H9 (cell line): ENCODE measurements around the gene SDR9C7. TPM values are rescaled to one million over a fixed set of nuclear protein-coding genes. Genes with fewer than 3 reads are reported as not detected.

Experiments used
- DNase-seq: peaks from one replicate; pipeline ENCODE4 v3.0.0-alpha.2; 2017
- H2AFZ ChIP-seq: one replicate; pipeline ENCODE4 v1.6.1; 2013; ENCODE audit warnings: mild to moderate bottlenecking, low read length, control low read depth, moderate library complexity
- H2AK5ac ChIP-seq: 2 replicates; pipeline ENCODE4 v1.6.1; 2013; ENCODE audit warnings: low read length, control low read depth, mixed read lengths; ENCODE audit not compliant: insufficient read length
- H2BK120ac ChIP-seq: one replicate; pipeline ENCODE4 v1.6.1; 2013; ENCODE audit warnings: low read depth, mild to moderate bottlenecking, low read length, control low read depth, inconsistent platforms; ENCODE audit not compliant: poor library complexity, severe bottlenecking
- H2BK12ac ChIP-seq: 2 replicates; pipeline ENCODE4 v1.6.1; 2013; ENCODE audit warnings: low read length, control low read depth, mixed read lengths, low read depth; ENCODE audit not compliant: insufficient read length
- H2BK15ac ChIP-seq: 2 replicates; pipeline ENCODE4 v1.6.1; 2013; ENCODE audit warnings: low read depth, low read length, control low read depth
- H2BK20ac ChIP-seq: one replicate; pipeline ENCODE4 v1.6.1; 2013; ENCODE audit warnings: low read depth, mild to moderate bottlenecking, low read length, control low read depth, inconsistent platforms; ENCODE audit not compliant: poor library complexity, severe bottlenecking
- H2BK5ac ChIP-seq: 2 replicates; pipeline ENCODE4 v1.6.1; 2013; ENCODE audit warnings: low read length, control low read depth, mixed read lengths; ENCODE audit not compliant: insufficient read length
- H3K14ac ChIP-seq: 2 replicates; pipeline ENCODE4 v1.6.1; 2013; ENCODE audit warnings: low read length, control low read depth; ENCODE audit not compliant: insufficient read depth
- H3K18ac ChIP-seq: 2 replicates; pipeline ENCODE4 v1.6.1; 2013; ENCODE audit warnings: low read depth, mild to moderate bottlenecking, mixed read lengths, low read length, control low read depth; ENCODE audit not compliant: insufficient read length
- H3K23ac ChIP-seq: 2 replicates; pipeline ENCODE4 v1.6.1; 2013; ENCODE audit warnings: low read length, control low read depth, mixed read lengths, low read depth; ENCODE audit not compliant: insufficient read length
- H3K23me2 ChIP-seq: 2 replicates; pipeline ENCODE4 v1.6.1; 2013; ENCODE audit warnings: low read depth, mild to moderate bottlenecking, mixed read lengths, low read length, control low read depth; ENCODE audit not compliant: insufficient read length, poor library complexity, severe bottlenecking
- H3K27ac ChIP-seq: 2 replicates; pipeline ENCODE4 v1.5.1; 2013; ENCODE audit warnings: low read length, control low read depth, mixed read lengths, low read depth; ENCODE audit not compliant: insufficient read length
- H3K27me3 ChIP-seq: 2 replicates; pipeline ENCODE4 v1.6.1; 2013; ENCODE audit warnings: low read length, control low read depth, inconsistent platforms; ENCODE audit not compliant: insufficient read depth
- H3K4ac ChIP-seq: 2 replicates; pipeline ENCODE4 v1.6.1; 2013; ENCODE audit warnings: low read depth, mild to moderate bottlenecking, control low read depth, inconsistent platforms, low read length, moderate library complexity
- H3K4me1 ChIP-seq: 2 replicates; pipeline ENCODE4 v1.6.1; 2013; ENCODE audit warnings: low read length, control low read depth, inconsistent platforms; ENCODE audit not compliant: insufficient read depth
- H3K4me2 ChIP-seq: 2 replicates; pipeline ENCODE4 v1.6.1; 2013; ENCODE audit warnings: low read length, control low read depth, mixed read lengths; ENCODE audit not compliant: insufficient read length, insufficient read depth
- H3K56ac ChIP-seq: 2 replicates; pipeline ENCODE4 v1.6.1; 2013; ENCODE audit warnings: low read depth, mild to moderate bottlenecking, mixed read lengths, low read length, control low read depth; ENCODE audit not compliant: insufficient read length
- H3K79me1 ChIP-seq: 2 replicates; pipeline ENCODE4 v1.6.1; 2013; ENCODE audit warnings: low read depth, mild to moderate bottlenecking, moderate library complexity, low read length, control low read depth, inconsistent platforms; ENCODE audit not compliant: insufficient read depth, poor library complexity, severe bottlenecking
- H3K79me2 ChIP-seq: 2 replicates; pipeline ENCODE4 v1.6.1; 2013; ENCODE audit warnings: low read length, control low read depth, inconsistent platforms; ENCODE audit not compliant: insufficient read depth
- H3K9ac ChIP-seq: 2 replicates; pipeline ENCODE4 v1.6.1; 2013; ENCODE audit warnings: low read length, control low read depth, mixed read lengths; ENCODE audit not compliant: insufficient read length; ENCODE audit errors: extremely low read depth
- H3K9me3 ChIP-seq: one replicate; pipeline ENCODE4 v1.6.1; 2013; ENCODE audit warnings: low read depth, low read length, inconsistent platforms; ENCODE audit not compliant: control insufficient read depth
- H3T11ph ChIP-seq: one replicate; pipeline ENCODE4 v1.6.1; 2013; ENCODE audit warnings: mild to moderate bottlenecking, low read length, control low read depth, inconsistent platforms
- H4K20me1 ChIP-seq: one replicate; pipeline ENCODE4 v1.6.1; 2013; ENCODE audit not compliant: control insufficient read depth, insufficient read length, insufficient read depth
- H4K5ac ChIP-seq: 2 replicates; pipeline ENCODE4 v1.6.1; 2013; ENCODE audit warnings: low read depth, mild to moderate bottlenecking, mixed read lengths, low read length, control low read depth; ENCODE audit not compliant: insufficient read length
- H4K8ac ChIP-seq: replicated peaks from 2 replicates; pipeline ENCODE4 v1.6.1; 2013; ENCODE audit warnings: low read length, control low read depth, mixed read lengths, low read depth; ENCODE audit not compliant: insufficient read length
- H4K91ac ChIP-seq: 2 replicates; pipeline ENCODE4 v1.6.1; 2013; ENCODE audit warnings: low read depth, mild to moderate bottlenecking, moderate library complexity, mixed read lengths, low read length, control low read depth; ENCODE audit not compliant: insufficient read length
- H3K27ac Mint-ChIP-seq, 3 experiments: 2 replicates in 2 of 3; 3 replicates in 1 of 3; pipeline ENCODE4 v1.8.0; 2020 to 2021; ENCODE audit warnings: mixed read lengths in 3 of 3, mild to moderate bottlenecking in 1 of 3, moderate library complexity in 1 of 3
- H3K27me3 Mint-ChIP-seq: 2 replicates; pipeline ENCODE4 v1.8.0; 2021; ENCODE audit warnings: low read depth, mild to moderate bottlenecking, moderate library complexity, mixed read lengths
- H3K36me3 Mint-ChIP-seq, 3 experiments: 2 replicates in 2 of 3; 3 replicates in 1 of 3; pipeline ENCODE4 v1.8.0; 2020 to 2021; ENCODE audit warnings: low read depth in 3 of 3, mixed read lengths in 3 of 3; ENCODE audit not compliant: insufficient read depth in 1 of 3
- H3K4me1 Mint-ChIP-seq, 2 experiments: 2 replicates each; pipeline ENCODE4 v1.8.0; 2020; ENCODE audit warnings: mixed read lengths in 2 of 2
- H3K4me3 Mint-ChIP-seq, 2 experiments: 2 replicates in 1 of 2; 3 replicates in 1 of 2; pipeline ENCODE4 v1.8.0; 2020 to 2021; ENCODE audit warnings: mild to moderate bottlenecking in 2 of 2, mixed read lengths in 2 of 2, moderate library complexity in 1 of 2
- H3K9me3 Mint-ChIP-seq, 2 experiments: 2 replicates in 1 of 2; 3 replicates in 1 of 2; pipeline ENCODE4 v1.8.0; 2020; ENCODE audit warnings: mild to moderate bottlenecking in 2 of 2, mixed read lengths in 2 of 2, moderate library complexity in 1 of 2
- CTCF ChIP-seq: fragments of 200-600 bp; sonication (generic); conservative IDR thresholded peaks from 3 replicates; pipeline ENCODE4 v1.8.0; 2021; ENCODE audit warnings: antibody characterized with exemption, mild to moderate bottlenecking
- total RNA-seq: library from RNA; stranded (reverse); gene quantifications from 2 replicates; pipeline ENCODE4 v1.2.1, GENCODE V29; 2021

The SDR9C7 gene
- total RNA-seq, 1 experiment from 2014 or later = not detected

DNA sequence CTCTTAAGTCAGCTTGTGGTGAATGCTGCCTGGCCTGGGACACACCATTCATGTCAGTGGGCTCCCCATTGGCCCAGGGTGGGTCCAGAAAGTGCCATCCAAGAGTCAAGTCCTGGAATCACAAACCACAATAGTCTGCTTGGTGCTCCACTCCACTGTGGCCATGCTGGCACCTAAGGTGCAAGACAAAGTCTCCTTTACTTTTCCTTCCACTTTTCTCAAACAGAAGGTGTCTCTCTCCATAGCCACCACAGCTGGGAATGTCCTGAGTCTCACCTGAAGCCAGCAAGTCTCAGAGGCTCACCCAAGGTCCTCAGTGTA, 14.2 kb upstream of the SDR9C7 start:
- H2AK5ac ChIP-seq = no peak overlapping the region
- H4K20me1 ChIP-seq = no peaks in the 10 kb centered on the region
- H3K9ac ChIP-seq = no peak overlapping the region
- no peak overlapping the region for H3K4ac ChIP-seq
- no peaks in the 10 kb centered on the region for H3K27me3 ChIP-seq
- Mint-ChIP-seq H3K27me3 (no peaks in the 10 kb centered on the region; the same call in none of the 2 replicates), H3K4me3 (no peak overlapping the region), H3K27ac (no peak overlapping the region; a peak in 1 of 7 replicates), H3K36me3 (peaks cover 2 to 6% (median 4%) of the 10 kb centered on the region in 3 experiments; a peak in 5 of 7 replicates), H3K4me1 (no peaks in the 10 kb centered on the region), H3K9me3 (peaks cover 21 to 29% of the 10 kb centered on the region in 2 experiments)
- no peak for TF ChIP-seq CTCF
- no peak overlapping the region for H2BK15ac ChIP-seq
- H4K91ac ChIP-seq = no peak overlapping the region
- no peak overlapping the region for H4K5ac ChIP-seq
- H3T11ph ChIP-seq = no peak overlapping the region
- no peak overlapping the region for H3K14ac ChIP-seq
- DNase-seq = no peak
- no peak overlapping the region for H3K18ac ChIP-seq
- no peak overlapping the region for H3K23ac ChIP-seq
- H3K27ac ChIP-seq = no peak overlapping the region
- H2BK12ac ChIP-seq = no peak overlapping the region
- H2BK5ac ChIP-seq = no peak overlapping the region
- no peaks in the 10 kb centered on the region for H3K4me1 ChIP-seq
- no peaks in the 10 kb centered on the region for H3K9me3 ChIP-seq
- H3K79me1 ChIP-seq = no peaks in the 10 kb centered on the region
- H2AFZ ChIP-seq = no peak overlapping the region
- H3K56ac ChIP-seq = no peak overlapping the region
- H4K8ac ChIP-seq = no peak overlapping the region
- no peaks in the 10 kb centered on the region; the same call in 1 of the 2 replicates for H3K79me2 ChIP-seq
- no peak overlapping the region for H2BK20ac ChIP-seq
- no peak overlapping the region for H3K4me2 ChIP-seq
- no peak overlapping the region for H2BK120ac ChIP-seq
- no peaks in the 10 kb centered on the region for H3K23me2 ChIP-seq
